H9 (cell line): ENCODE results near the gene VSIR. TPM values are rescaled to one million over a fixed set of nuclear protein-coding genes. Genes with fewer than 3 reads are reported as not detected.

Experiments
- DNase-seq: peaks from one replicate; pipeline ENCODE4 v3.0.0-alpha.2; 2017
- H2AFZ ChIP-seq: one replicate; pipeline ENCODE4 v1.6.1; 2013; ENCODE audit warnings: mild to moderate bottlenecking, low read length, control low read depth, moderate library complexity
- H2AK5ac ChIP-seq: 2 replicates; pipeline ENCODE4 v1.6.1; 2013; ENCODE audit warnings: low read length, control low read depth, mixed read lengths; ENCODE audit not compliant: insufficient read length
- H2BK120ac ChIP-seq: one replicate; pipeline ENCODE4 v1.6.1; 2013; ENCODE audit warnings: low read depth, mild to moderate bottlenecking, low read length, control low read depth, inconsistent platforms; ENCODE audit not compliant: poor library complexity, severe bottlenecking
- H2BK12ac ChIP-seq: 2 replicates; pipeline ENCODE4 v1.6.1; 2013; ENCODE audit warnings: low read length, control low read depth, mixed read lengths, low read depth; ENCODE audit not compliant: insufficient read length
- H2BK15ac ChIP-seq: 2 replicates; pipeline ENCODE4 v1.6.1; 2013; ENCODE audit warnings: low read depth, low read length, control low read depth
- H2BK20ac ChIP-seq: one replicate; pipeline ENCODE4 v1.6.1; 2013; ENCODE audit warnings: low read depth, mild to moderate bottlenecking, low read length, control low read depth, inconsistent platforms; ENCODE audit not compliant: poor library complexity, severe bottlenecking
- H2BK5ac ChIP-seq: 2 replicates; pipeline ENCODE4 v1.6.1; 2013; ENCODE audit warnings: low read length, control low read depth, mixed read lengths; ENCODE audit not compliant: insufficient read length
- H3K14ac ChIP-seq: 2 replicates; pipeline ENCODE4 v1.6.1; 2013; ENCODE audit warnings: low read length, control low read depth; ENCODE audit not compliant: insufficient read depth
- H3K18ac ChIP-seq: 2 replicates; pipeline ENCODE4 v1.6.1; 2013; ENCODE audit warnings: low read depth, mild to moderate bottlenecking, mixed read lengths, low read length, control low read depth; ENCODE audit not compliant: insufficient read length
- H3K23ac ChIP-seq: 2 replicates; pipeline ENCODE4 v1.6.1; 2013; ENCODE audit warnings: low read length, control low read depth, mixed read lengths, low read depth; ENCODE audit not compliant: insufficient read length
- H3K23me2 ChIP-seq: 2 replicates; pipeline ENCODE4 v1.6.1; 2013; ENCODE audit warnings: low read depth, mild to moderate bottlenecking, mixed read lengths, low read length, control low read depth; ENCODE audit not compliant: insufficient read length, poor library complexity, severe bottlenecking
- H3K27ac ChIP-seq: 2 replicates; pipeline ENCODE4 v1.5.1; 2013; ENCODE audit warnings: low read length, control low read depth, mixed read lengths, low read depth; ENCODE audit not compliant: insufficient read length
- H3K27me3 ChIP-seq: 2 replicates; pipeline ENCODE4 v1.6.1; 2013; ENCODE audit warnings: low read length, control low read depth, inconsistent platforms; ENCODE audit not compliant: insufficient read depth
- H3K4ac ChIP-seq: 2 replicates; pipeline ENCODE4 v1.6.1; 2013; ENCODE audit warnings: low read depth, mild to moderate bottlenecking, control low read depth, inconsistent platforms, low read length, moderate library complexity
- H3K4me1 ChIP-seq: 2 replicates; pipeline ENCODE4 v1.6.1; 2013; ENCODE audit warnings: low read length, control low read depth, inconsistent platforms; ENCODE audit not compliant: insufficient read depth
- H3K4me2 ChIP-seq: 2 replicates; pipeline ENCODE4 v1.6.1; 2013; ENCODE audit warnings: low read length, control low read depth, mixed read lengths; ENCODE audit not compliant: insufficient read length, insufficient read depth
- H3K56ac ChIP-seq: 2 replicates; pipeline ENCODE4 v1.6.1; 2013; ENCODE audit warnings: low read depth, mild to moderate bottlenecking, mixed read lengths, low read length, control low read depth; ENCODE audit not compliant: insufficient read length
- H3K79me1 ChIP-seq: 2 replicates; pipeline ENCODE4 v1.6.1; 2013; ENCODE audit warnings: low read depth, mild to moderate bottlenecking, moderate library complexity, low read length, control low read depth, inconsistent platforms; ENCODE audit not compliant: insufficient read depth, poor library complexity, severe bottlenecking
- H3K79me2 ChIP-seq: 2 replicates; pipeline ENCODE4 v1.6.1; 2013; ENCODE audit warnings: low read length, control low read depth, inconsistent platforms; ENCODE audit not compliant: insufficient read depth
- H3K9ac ChIP-seq: 2 replicates; pipeline ENCODE4 v1.6.1; 2013; ENCODE audit warnings: low read length, control low read depth, mixed read lengths; ENCODE audit not compliant: insufficient read length; ENCODE audit errors: extremely low read depth
- H3K9me3 ChIP-seq: one replicate; pipeline ENCODE4 v1.6.1; 2013; ENCODE audit warnings: low read depth, low read length, inconsistent platforms; ENCODE audit not compliant: control insufficient read depth
- H3T11ph ChIP-seq: one replicate; pipeline ENCODE4 v1.6.1; 2013; ENCODE audit warnings: mild to moderate bottlenecking, low read length, control low read depth, inconsistent platforms
- H4K20me1 ChIP-seq: one replicate; pipeline ENCODE4 v1.6.1; 2013; ENCODE audit not compliant: control insufficient read depth, insufficient read length, insufficient read depth
- H4K5ac ChIP-seq: 2 replicates; pipeline ENCODE4 v1.6.1; 2013; ENCODE audit warnings: low read depth, mild to moderate bottlenecking, mixed read lengths, low read length, control low read depth; ENCODE audit not compliant: insufficient read length
- H4K8ac ChIP-seq: replicated peaks from 2 replicates; pipeline ENCODE4 v1.6.1; 2013; ENCODE audit warnings: low read length, control low read depth, mixed read lengths, low read depth; ENCODE audit not compliant: insufficient read length
- H4K91ac ChIP-seq: 2 replicates; pipeline ENCODE4 v1.6.1; 2013; ENCODE audit warnings: low read depth, mild to moderate bottlenecking, moderate library complexity, mixed read lengths, low read length, control low read depth; ENCODE audit not compliant: insufficient read length
- H3K27ac Mint-ChIP-seq, 3 experiments: 2 replicates in 2 of 3; 3 replicates in 1 of 3; pipeline ENCODE4 v1.8.0; 2020 to 2021; ENCODE audit warnings: mixed read lengths in 3 of 3, mild to moderate bottlenecking in 1 of 3, moderate library complexity in 1 of 3
- H3K27me3 Mint-ChIP-seq: 2 replicates; pipeline ENCODE4 v1.8.0; 2021; ENCODE audit warnings: low read depth, mild to moderate bottlenecking, moderate library complexity, mixed read lengths
- H3K36me3 Mint-ChIP-seq, 3 experiments: 2 replicates in 2 of 3; 3 replicates in 1 of 3; pipeline ENCODE4 v1.8.0; 2020 to 2021; ENCODE audit warnings: low read depth in 3 of 3, mixed read lengths in 3 of 3; ENCODE audit not compliant: insufficient read depth in 1 of 3
- H3K4me1 Mint-ChIP-seq, 2 experiments: 2 replicates each; pipeline ENCODE4 v1.8.0; 2020; ENCODE audit warnings: mixed read lengths in 2 of 2
- H3K4me3 Mint-ChIP-seq, 2 experiments: 2 replicates in 1 of 2; 3 replicates in 1 of 2; pipeline ENCODE4 v1.8.0; 2020 to 2021; ENCODE audit warnings: mild to moderate bottlenecking in 2 of 2, mixed read lengths in 2 of 2, moderate library complexity in 1 of 2
- H3K9me3 Mint-ChIP-seq, 2 experiments: 2 replicates in 1 of 2; 3 replicates in 1 of 2; pipeline ENCODE4 v1.8.0; 2020; ENCODE audit warnings: mild to moderate bottlenecking in 2 of 2, mixed read lengths in 2 of 2, moderate library complexity in 1 of 2
- WGBS: extraction: QIAGEN DNeasy Blood & Tissue Kit; methylation state at CpG from one replicate; pipeline ENCODE4 v1.1.7; 2013; ENCODE audit warnings: missing lambda C conversion rate, low lambda C conversion rate, mixed read lengths; ENCODE audit not compliant: insufficient read length; ENCODE audit errors: extremely low coverage; 5-methylcytosine and 5-hydroxymethylcytosine counted together
- total RNA-seq: library from RNA; stranded (reverse); gene quantifications from 2 replicates; pipeline ENCODE4 v1.2.1, GENCODE V29; 2021
- TF ChIP-seq, protein P1 (sequence below): fragments of 200-600 bp; sonication (generic); conservative IDR thresholded peaks from 3 replicates; pipeline ENCODE4 v1.8.0; 2021; ENCODE audit warnings: antibody characterized with exemption, mild to moderate bottlenecking

The VSIR gene
- total RNA-seq, 1 experiment from 2014 or later = 0.11 TPM

DNA sequence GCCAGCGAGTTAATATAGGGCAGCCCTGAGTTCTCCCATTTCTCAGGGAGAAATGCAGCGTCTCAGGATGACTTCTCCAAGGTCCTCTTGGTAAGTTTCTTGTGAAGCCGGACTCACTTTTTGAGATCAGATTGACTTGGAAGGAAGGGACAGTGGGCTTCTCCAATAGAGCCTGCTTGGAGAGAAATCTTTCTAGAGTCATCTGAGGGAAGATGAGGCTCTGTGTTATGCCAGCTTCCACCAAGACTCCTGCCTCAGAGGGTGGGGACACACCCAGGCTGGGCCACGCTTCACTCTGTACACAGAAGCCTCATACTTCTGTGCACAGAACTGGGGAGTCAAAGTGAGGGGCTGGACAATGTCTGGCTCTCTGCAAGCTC is 59.3 kb downstream of the VSIR start:
- no peak overlapping the region for H2BK5ac ChIP-seq
- TF ChIP-seq, protein P1, sequence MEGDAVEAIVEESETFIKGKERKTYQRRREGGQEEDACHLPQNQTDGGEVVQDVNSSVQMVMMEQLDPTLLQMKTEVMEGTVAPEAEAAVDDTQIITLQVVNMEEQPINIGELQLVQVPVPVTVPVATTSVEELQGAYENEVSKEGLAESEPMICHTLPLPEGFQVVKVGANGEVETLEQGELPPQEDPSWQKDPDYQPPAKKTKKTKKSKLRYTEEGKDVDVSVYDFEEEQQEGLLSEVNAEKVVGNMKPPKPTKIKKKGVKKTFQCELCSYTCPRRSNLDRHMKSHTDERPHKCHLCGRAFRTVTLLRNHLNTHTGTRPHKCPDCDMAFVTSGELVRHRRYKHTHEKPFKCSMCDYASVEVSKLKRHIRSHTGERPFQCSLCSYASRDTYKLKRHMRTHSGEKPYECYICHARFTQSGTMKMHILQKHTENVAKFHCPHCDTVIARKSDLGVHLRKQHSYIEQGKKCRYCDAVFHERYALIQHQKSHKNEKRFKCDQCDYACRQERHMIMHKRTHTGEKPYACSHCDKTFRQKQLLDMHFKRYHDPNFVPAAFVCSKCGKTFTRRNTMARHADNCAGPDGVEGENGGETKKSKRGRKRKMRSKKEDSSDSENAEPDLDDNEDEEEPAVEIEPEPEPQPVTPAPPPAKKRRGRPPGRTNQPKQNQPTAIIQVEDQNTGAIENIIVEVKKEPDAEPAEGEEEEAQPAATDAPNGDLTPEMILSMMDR = no peak
- no peak overlapping the region for H3K23ac ChIP-seq
- H2BK12ac ChIP-seq = no peak overlapping the region
- H2BK120ac ChIP-seq = no peak overlapping the region
- no peak overlapping the region for H3K9ac ChIP-seq
- H3K27ac ChIP-seq = no peak overlapping the region
- Mint-ChIP-seq H3K36me3 (no peaks in the 10 kb centered on the region; a peak in 1 of 7 replicates), H3K4me1 (peaks cover 6 to 18% of the 10 kb centered on the region in 2 experiments), H3K4me3 (no peak overlapping the region), H3K9me3 (no peaks in the 10 kb centered on the region), H3K27ac (peak overlapping the region in 1 of 3 experiments; percentile 62; a peak in 1 of 7 replicates), H3K27me3 (peaks cover 4% of the 10 kb centered on the region)
- H2BK20ac ChIP-seq = no peak overlapping the region
- H3K27me3 ChIP-seq = no peaks in the 10 kb centered on the region
- no CpG with 5 or more reads among the region's 4 CpGs for WGBS
- H3K14ac ChIP-seq = no peak overlapping the region
- H3K79me2 ChIP-seq = no peaks in the 10 kb centered on the region
- no peak overlapping the region for H4K91ac ChIP-seq
- H4K20me1 ChIP-seq = no peaks in the 10 kb centered on the region
- no peak overlapping the region for H3T11ph ChIP-seq
- no peak overlapping the region for H3K4ac ChIP-seq
- no peaks in the 10 kb centered on the region for H3K79me1 ChIP-seq
- H3K4me1 ChIP-seq = no peaks in the 10 kb centered on the region
- H3K9me3 ChIP-seq = no peaks in the 10 kb centered on the region
- H2BK15ac ChIP-seq = no peak overlapping the region
- no peak overlapping the region for H3K56ac ChIP-seq
- no peaks in the 10 kb centered on the region for H3K23me2 ChIP-seq
- no peak overlapping the region for H2AK5ac ChIP-seq
- no peak overlapping the region for H2AFZ ChIP-seq
- H4K8ac ChIP-seq = no peak overlapping the region
- no peak overlapping the region for H4K5ac ChIP-seq
- H3K18ac ChIP-seq = no peak overlapping the region
- H3K4me2 ChIP-seq = no peak overlapping the region
- DNase-seq = no peak
